HG03139 (cell line): ENCODE results near the gene TTC9.

ENCODE experiments used
- ATAC-seq: cut with Tn5 transposase; IDR thresholded peaks from one replicate; pipeline ENCODE4 v1.9.1; 2021; ENCODE audit not compliant: unreplicated experiment

TTC9 gene

DNA sequence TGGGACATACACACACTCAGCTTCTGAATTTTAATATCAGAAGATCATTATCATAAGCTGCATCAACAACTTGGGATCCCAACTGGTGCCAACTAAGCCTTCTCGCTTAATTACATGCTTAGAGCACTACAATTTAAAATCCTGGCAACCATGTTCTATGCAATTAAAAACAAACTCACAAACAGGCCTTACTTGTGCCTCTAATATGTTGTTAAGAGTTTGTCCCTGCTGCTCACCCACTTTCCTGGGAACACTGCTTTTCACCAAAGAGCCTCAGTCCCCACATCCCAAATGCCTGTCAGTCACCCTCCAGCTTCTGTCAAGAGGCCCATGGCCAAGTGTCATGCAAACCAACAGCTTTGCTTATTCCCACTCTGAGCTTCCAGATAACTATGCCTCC, 69.7 kb downstream of the TTC9 start:
- no peak for ATAC-seq

DNA sequence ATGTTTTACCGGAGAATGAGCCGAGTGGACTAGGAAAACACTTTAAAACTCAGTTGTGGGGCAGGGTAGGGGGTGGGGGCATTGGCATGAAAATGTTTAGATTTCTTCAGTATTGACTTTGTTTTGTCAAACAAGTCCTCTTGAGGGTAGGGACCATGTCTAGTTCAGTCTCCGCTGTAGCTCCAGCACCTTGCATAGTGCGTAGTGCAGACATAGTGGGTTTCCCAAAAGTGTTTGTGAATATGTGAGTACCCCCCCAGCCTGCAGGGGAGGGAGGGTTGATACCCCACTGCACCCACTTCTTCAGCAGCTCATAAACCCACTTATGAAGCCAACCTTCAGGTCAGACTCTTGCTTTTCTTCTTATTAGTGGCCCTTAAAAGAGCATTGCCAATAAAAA, 71.4 kb downstream of the TTC9 start:
- no peak for ATAC-seq

DNA sequence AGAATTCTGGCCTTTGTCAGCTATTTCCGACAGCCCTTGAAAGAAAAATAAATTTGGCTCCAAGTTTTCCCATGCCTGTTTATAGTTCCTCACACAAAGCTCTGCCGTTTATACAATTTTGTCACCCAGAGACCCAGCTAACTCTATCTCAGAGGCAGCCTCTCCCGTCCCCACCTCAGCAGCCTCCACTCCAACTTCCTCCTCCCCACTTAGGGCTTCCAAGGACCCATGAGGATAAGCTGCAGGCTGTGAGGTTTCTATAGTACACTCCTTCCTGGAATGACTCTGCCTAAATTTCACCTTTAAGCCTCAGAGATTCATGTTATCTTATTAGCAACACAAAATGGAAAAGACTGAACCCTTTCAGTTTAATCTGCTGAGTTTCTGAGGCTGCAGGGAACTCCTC, 71.8 kb downstream of the TTC9 start:
- no peak for ATAC-seq

DNA sequence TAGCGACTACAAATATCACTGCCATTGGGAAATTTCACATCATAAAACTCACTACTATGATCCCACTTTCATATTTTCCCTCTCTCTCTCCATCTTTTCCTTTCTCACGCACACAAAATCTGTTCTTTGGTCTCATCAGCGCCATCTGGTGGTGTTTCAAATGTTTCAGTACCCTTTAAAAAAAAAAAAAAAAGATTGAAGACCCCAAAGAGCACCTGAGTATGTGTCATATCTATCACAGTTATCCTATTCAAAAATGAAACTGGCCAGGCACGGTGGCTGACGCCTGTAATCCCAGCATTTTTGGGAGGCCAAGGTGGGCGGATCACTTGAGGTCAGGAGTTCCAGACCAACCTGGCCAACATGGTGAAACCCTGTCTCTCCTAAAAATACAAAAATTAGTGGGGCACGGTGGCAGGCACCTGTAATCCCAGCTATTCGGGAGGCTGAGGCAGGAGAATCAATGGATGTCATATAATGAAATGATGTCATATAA, 72.4 kb downstream of the TTC9 start:
- no peak for ATAC-seq

DNA sequence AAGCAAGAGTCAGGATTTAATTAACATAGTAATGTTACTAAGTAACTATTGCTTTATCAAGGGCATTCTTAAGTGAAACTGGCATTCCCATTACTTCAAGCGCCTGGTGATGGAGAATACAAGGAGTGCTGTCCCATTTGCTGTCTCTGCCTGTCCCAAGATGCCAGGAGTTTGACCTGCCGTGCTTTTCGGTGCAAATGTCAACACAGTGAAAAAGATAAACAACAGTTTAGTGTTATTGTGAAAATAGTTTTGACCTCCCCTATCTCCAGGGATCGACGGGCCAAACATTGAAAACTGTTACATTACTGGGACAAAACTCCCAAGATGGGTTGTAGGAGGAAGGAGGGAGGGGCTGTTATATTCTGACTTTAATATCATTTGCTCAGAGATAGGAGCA, 74.8 kb downstream of the TTC9 start:
- no peak for ATAC-seq

DNA sequence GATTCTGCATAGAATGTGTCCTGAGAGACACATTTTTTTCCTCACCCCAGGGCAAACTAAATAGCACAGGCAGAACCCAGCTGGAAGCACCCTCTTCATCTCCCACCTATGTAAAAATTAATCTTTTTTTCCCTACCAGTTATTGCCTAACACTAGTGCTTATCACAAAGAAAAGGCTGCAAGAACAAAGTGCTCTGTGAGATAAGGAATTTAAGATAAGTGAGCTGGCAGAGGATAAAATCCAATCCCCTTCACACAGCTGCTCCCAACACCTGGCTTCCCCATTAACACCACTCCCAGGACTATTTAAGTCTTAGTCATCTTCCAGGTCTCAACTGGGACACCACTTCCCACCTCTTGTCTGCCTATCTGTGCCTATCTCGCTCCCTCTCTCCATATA, 75.2 kb downstream of the TTC9 start:
- ATAC-seq: no peak

DNA sequence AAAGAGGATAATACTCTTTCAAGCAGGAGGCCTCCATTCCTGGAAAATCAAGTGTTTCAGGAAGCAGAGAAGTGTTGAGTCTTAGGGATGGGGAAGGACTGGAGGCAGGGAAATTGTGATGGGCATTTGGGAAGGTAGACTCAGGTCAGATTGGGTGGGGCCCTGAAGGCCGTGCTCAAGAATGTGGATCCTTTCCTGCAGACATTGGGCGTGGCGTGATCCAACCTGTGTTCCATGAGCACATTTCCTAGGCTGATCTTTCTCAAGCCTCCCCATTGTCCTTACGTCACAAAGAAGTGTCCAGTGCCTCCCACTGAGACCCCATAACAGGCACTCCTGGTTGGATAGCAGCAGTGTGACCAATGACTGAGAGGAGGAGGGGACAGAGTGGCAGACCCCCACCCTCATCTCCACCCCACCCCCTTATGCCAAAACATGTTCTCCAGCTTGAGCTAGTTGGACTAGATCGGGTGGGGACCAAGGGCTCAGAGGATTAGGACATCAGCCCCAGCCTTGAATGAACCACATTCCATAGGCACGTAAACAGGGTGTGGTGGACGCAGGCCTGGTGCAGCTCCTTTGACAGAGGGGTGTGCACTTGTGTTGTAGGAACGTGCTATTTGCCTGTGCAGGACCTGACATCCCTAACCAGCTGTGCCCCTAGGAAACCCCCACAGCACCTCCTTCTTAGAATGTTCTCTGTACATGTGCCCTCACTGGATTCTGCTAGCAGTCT, 76.8 kb downstream of the TTC9 start:
- ATAC-seq: no peak

DNA sequence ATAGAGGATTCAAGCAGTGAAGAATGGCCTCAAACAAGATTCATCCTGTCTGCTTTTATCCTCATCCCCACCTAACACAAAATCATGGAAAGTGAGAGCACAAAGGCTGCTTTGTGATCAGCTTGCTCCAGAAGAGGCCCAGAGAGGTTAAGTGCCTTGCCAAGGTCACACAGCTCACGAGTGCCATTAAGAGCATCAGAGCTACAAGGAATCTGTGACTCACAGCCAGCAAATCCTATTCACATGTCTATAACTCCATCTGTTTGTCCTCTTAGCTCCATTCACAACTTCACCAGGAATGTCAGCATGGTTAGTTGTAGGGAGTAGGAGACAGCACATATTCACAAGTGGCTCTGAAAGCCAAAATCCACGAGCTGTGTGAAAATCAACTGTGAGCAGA, 79.8 kb downstream of the TTC9 start:
- ATAC-seq: no peak

DNA sequence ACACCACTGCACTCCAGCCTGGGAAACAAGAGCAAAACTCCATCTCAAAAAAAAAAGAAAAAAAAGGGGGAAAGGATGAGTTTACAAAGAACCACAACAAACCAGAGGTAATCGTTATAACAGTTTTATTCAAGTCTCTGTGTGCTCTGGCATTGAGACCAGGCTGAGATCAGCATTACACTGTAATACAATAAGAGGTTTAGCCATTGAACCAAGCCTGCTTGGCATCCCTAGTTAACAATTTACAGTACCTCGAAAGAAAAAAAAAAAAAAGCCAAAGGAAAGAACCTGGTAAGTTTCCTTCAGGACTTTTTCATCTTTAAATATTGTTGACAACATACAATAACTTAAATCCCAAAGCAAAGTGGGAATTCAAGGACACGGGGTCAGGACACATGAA, 80.7 kb downstream of the TTC9 start:
- no peak for ATAC-seq

DNA sequence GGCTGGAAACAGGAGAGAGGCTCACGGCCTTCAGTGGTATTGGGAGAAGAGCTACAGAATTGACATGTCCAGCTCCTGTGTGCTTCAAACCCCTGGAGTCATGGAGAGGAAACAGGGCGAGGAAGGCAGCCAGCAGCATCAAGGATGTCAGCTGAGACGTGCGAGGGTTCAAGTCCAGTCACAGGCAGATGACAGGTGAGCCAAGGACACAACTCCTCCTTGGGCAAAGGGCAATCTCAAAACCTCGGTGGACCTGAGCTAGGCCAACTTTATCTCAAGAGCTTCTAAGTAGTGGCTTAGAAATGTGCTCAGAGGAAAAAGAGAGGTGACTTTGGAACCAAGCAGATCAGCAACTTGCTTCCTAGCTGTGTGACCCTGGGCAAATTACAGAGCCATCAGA, 81.6 kb downstream of the TTC9 start:
- no peak for ATAC-seq

DNA sequence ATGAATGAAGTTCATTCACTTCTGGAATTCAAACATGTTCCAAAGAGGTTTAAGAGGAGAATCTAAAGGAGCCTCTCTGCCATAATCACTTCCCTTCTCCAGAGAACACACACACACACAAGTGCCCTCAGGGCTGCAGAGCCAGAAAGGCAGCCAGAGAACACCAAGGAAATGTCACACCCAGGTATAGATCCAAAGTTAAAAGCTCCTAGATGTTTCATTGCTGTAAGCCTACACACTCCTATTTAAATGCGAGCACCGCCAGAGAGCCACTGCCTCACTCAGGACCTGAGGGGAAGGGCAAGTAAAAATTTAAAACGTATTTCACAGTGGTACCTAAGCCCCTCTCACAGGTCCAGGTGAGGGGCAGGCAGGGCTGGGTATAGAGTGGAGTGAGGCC, 82.4 kb downstream of the TTC9 start:
- no peak for ATAC-seq

DNA sequence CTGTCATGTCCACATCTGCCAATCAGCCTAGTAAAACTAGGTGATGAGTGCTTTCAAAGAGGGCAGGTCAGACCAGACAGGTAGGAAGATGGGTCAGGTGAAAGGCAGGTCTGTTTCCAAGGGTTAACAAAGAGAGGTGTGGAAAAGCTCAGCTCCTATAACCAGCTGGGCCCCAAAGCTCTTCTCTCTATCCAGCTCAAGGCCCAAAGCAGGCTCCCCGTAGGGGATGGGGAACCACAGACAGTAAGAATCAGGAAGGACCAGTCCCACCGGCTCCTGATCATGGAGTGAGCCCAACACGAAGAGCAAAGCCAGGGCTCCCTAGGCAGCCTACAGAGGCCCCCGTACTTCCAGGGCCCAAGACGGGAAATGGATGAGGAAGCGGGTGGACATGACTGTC, 83.2 kb downstream of the TTC9 start:
- ATAC-seq: no peak
